ENCODE measurements around the gene MRPL11.

MRPL11 gene

DNA sequence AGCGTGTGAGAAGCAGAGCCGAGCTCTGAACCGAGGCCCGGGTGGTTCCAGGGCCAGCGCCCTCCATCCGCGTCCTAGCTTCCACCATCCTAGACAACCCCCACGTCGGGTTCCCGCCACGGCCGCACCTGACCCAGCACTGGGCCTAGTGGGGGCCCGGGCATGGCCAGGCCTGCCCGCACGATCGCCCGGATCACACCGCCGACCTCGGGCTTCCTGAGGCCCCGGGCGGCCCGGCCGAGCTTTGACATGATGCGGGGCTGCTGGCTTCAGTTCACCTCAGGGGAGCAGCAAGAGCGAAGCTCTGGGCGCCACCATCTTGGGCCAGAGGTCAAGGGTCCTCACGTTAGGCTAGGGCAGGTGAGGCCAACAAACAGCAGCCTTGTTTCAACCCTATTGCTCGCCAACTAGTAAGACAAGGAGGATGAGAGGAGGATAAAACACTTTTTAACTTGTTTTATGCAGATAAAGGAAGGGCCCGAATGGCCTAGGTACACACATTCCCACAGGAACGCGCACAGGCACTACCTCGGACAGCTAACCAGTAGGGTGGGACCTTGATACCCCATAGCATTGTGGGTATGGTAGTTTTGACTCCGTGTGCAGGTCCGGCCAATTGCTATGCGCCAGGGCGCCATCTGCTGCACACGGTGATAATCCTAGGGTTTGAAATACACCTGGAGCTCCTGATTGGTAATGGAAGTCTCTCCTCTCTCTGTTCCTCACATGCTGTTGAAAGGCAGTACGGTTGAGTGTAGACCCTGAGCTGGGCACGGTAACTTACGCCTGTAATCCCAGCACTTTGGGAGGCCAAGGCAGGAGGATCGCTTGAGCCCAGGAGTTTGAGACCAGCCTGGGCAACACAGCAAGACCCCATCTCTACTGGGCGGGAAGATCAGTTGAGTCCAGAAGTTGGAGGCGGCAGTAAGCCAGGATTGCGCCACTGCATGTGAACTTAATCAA, at the start of gene MRPL11:
Gene MRPL11, minus strand, starts transcription at position 345 of the 963 bp plus-strand sequence. Its CDS starts 94 bp downstream, at position 251.
- DNase-seq (ENCODE audit: low read depth in 3 of 3): peak; percentile 74 to 88 (median 76)

DNA sequence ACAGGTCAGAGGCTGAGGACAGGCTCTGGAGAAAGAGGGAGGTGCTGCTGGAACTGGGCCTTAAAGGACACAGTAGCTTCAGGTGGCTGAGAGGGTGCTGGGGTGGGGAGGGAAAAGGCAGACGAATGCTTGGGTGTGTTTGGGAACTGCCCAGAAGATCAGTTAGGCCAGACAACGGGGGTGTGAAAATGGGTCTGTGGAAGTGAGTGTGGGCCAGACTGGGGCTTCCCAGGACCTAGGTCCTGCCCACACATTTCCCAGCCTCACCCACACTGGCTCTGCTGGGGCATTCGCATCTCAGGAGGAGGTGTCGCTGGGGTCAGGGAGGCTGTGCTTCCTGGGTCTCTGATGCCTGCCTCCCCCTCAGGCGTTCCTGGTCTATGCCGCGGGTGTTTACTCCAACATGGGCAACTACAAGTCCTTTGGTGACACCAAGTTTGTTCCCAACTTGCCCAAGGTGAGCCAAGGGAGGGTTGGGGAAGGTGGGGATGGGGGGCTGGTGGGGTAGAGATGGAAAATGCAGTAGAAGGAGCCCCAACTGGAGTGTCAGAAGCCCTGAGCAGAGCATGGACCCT, 46.2 kb upstream of the MRPL11 start:
- no peak for DNase-seq (ENCODE audit: low read depth in 3 of 3)

DNA sequence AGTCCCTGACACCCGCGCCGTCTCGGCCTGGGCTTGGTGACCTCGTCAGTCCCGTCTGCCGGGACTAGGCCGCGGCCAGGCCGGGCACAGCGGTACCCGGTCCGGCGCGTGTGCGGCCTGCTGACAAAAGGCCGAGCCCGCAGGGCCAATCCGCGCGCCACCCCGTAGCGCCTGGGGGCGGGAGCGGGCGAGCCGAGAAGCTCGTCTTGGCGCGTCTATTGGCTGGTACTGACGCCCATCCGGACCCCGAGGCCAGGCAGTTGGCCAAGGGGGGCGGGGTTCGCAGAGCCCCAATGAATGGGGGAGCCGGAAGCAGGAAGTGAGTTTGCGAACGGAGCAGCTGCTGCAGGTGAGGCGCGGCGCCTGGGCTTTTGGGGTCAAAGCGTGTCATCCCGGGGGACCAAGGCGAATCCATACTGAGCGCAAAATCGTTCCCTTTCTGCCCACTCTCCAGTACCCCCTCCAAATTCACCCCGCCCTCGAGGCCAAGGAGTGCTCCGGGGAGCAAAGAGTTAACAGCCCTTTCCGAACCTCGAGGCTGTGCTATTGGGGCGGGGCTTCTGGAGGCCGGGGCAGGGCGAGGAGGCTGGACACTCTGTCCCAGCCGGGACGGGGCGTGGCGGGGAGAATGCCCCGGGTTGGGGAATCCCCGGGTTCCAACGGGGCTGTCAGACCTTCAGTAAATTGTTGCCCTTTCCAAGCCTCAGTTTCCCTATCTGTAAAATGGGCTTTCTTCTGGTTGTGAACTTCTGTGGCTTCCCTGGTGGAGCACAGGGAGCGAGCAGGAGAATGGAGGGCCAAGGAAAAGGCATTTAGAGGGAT, 41.7 kb upstream of the MRPL11 start, which contains the start of gene DPP3:
Gene DPP3, plus strand, starts transcription at position 318 of the 822 bp plus-strand sequence. CDS start 1,767 bp downstream, outside the sequence.
- DNase-seq (ENCODE audit: low read depth in 3 of 3): peak; percentile 86 to 90 (median 88)

DNA sequence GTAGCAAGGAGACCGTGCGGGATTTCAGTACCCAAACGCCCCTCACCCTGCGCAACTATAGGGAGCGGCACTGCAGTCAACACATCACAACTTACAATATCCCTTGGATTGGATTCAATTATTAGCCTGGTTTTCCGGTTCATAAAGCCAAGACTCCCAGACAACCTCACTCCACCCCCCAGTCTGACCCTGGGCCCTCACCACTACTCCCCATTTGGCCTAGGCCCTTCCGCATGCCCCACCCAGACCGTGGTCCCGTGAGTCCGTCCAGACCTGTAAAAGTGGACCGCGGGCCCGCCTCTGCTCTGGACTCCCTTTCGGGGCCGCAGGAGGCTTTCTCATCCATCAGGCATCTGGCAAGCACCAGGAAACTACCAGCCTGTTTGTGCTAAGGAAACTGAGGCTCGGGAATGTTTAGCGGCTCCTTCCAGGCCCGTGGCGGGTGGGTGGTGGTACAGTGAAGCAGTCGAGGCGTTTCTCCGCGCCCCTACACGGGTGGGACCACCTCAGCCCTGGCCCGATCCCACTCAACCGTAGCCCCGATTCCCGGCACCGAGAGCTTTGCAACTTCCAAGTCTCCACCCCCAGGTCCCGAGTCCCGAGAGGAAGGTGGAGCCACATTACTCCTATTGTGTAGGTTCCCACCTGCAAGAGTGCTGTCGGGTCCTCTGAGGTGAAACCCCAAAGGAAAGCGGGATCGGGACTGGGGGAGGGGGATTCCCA, 40.9 kb upstream of the MRPL11 start:
- no peak for DNase-seq (ENCODE audit: low read depth in 3 of 3)

DNA sequence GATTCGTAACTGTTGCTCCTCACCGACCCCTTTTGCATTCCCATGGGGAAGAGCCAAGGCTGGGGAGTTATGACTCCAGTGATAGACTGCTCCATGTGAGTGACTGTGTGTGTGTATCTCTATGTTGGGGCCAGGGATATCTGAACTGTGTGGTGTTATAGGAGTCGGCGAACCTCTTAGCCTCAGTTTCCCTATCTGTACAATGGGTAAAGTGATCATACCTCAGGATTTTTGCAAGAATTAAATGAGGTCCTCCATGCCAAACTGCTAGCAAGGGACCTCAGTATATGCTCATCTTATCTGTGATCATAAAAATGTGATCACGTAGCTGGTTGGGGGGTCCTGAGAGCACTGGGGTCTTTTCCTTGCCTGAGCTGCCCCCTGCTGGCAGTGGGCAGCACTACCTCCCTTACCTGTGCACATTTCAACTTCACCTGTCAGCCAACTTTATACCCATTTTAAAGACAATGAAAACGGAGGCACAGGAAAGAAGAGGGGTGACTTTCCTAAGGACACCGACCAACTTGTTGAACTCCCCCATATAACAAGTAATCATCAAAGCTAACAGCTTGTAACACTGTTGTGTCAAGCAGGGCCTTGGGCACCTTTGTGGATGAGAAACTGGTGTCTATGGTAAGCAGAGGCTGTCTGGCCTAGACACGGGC, 40.2 kb upstream of the MRPL11 start:
- DNase-seq (ENCODE audit: low read depth in 3 of 3): no peak

DNA sequence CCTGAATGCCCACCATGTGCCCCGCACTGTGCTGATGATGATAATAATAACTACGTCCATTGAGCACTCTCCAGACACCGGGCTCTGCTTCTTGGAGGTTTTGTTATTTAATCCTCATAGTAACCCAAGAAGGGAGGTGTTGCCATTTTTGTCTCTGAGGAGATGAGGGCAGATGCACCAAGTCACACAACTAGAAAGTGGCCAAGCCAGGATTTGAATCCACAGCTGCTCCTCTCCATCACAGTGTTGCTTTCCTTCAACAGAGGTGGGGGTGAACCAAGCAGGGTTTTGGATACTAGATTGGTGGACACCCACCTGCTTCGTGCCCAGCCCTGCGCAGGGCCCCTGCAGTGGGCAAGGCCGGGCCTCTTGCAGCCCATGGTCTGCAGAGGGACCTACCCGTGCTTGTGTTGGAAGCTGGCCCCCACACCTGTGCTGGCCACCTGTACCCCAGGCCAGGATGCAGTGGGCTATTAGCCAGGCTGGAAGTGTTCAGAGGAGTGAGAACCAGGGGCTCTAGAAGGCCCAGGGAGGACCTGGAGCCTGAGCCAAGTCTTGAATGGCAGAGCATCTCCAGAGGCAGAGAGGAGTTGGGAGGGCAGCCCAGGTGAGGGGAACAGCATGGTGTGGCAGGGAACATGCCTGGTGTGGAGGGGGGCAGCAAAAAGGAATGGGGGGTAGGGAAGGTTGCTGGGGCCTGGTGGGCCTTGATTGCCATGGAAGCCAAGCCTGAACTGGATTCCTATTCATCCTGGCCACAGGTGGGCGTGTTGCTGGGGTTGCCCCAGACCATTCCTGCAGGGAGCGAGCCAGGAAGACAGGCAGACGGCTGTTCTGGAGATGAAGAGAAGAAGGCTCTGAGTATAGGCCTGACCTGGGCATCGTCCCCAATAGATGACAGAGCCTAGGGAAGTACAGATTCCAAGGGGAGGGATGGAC, 38.9 kb upstream of the MRPL11 start:
- DNase-seq (ENCODE audit: low read depth in 3 of 3): no peak

DNA sequence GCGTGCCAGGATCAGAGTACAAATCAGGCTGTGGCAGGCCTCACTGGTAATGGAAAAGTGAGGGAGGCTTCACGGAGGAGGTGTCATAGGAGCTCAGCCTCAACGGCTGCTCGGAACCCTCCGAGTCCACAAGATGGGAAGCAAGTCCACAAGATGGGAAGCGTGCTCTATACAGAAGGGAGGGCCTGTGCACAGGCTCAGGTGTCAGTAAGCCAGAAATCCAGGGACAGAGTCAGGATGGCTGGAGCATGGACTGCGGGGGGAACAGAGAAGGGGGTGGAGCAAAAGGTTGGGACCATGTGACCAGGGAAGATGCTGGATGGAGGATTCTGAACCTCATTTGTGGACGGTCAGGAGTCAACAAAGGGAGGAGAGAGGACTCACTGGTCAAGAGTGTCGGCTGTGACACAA, 38.2 kb upstream of the MRPL11 start:
- no peak for DNase-seq (ENCODE audit: low read depth in 3 of 3)

DNA sequence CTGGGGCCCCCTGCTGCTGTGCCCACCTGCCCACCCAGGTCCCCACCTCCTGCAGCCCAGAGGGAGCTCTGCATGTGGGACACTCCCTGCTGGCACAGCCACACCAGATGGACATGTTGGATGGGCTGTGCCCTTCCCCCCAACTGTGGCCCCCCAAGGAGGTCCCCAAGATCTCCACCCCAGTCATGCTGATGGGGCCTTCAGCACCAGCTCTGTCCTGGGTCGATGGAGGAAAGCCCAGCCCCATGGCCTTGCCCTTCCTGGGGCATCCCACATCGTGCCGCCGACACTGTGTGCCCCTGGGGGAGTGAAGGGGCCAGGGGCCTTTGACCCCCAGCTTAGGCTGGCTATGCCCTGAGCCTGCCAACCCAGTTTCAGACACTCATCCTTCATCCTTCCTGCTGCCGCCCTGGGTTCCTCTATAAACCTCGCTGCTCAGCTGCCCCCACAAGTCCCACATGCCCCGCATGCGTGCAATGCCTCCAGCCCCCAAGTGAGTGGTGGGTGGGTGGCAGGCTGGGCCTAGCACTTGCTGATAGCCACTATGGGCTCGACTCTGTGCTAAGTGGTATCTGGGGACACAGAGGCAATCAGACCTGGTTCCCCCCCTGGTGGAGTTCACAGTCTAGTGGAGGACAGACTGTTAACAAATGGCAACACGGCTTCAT, 37.7 kb upstream of the MRPL11 start:
- DNase-seq (ENCODE audit: low read depth in 3 of 3): no peak

DNA sequence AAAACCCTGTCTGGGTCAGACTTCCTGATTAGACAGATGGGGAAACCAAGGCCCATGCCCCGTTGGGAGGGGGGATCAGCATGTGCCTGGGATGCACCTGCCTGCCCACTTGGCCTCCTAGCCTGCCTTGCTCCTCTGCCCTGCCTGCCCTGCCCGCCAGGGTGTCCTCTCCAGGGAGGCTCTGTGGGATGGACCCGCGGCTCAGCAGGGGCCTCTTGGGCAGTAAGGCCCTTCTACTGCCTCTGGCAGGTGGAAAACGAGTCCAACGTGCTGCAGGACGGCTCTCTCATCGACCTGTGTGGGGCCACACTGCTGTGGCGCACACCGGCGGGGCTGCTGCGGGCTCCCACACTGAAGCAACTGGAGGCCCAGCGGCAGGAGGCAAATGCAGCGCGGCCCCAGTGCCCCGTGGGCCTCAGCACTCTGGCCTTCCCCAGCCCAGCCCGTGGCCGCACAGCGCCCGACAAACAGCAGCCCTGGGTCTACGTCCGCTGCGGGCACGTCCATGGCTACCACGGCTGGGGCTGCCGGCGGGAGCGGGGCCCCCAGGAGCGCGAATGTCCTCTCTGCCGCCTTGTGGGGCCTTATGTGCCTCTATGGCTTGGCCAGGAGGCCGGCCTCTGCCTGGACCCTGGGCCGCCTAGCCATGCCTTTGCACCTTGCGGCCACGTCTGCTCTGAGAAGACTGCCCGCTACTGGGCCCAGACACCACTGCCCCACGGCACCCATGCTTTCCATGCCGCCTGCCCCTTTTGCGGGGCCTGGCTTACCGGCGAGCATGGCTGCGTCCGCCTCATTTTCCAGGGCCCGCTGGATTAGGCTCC, 36.9 kb upstream of the MRPL11 start:
- DNase-seq (ENCODE audit: low read depth in 3 of 3): no peak

DNA sequence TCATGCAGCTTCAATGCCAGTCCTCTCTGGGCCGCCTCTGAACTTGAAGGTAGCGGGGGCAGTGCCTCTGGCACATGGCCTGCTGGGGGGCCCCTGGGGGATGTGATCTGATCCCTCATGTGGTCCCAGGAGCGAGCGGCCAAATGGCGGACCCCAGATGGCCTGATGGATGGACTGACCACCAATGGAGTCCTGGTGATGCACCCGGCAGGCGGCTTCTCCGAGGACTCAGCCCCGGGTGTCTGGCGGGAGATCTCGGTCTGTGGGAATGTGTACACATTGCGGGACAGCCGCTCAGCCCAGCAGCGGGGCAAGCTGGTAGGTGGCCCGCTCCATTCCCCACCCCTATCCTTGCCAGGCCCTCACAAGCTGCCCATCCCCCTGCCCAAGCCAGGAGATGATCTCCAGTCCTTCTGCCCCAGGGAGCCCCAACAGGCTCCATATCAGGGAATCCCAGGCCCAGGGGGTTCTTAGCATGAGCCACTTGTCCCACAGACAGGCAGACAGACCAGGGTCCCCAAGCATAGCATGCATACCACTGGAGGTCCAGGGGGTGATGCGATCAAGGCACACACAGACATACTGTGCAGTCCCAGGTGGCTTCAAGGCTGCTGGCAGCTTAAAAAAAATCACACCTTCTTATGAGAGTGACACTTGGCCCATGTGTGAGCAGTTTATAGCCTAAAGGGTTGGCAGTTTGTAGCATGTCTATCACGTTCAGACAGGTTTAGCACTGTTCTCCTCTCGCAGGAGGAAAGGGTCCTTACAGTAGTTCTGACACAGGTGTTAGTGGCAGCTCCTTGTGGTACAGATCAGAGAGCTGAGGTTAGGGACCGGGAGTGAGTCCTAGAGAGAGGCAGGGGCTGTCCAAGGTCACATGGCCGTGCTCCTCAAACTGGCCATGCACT, 35.2 kb upstream of the MRPL11 start:
- no peak for DNase-seq (ENCODE audit: low read depth in 3 of 3)

DNA sequence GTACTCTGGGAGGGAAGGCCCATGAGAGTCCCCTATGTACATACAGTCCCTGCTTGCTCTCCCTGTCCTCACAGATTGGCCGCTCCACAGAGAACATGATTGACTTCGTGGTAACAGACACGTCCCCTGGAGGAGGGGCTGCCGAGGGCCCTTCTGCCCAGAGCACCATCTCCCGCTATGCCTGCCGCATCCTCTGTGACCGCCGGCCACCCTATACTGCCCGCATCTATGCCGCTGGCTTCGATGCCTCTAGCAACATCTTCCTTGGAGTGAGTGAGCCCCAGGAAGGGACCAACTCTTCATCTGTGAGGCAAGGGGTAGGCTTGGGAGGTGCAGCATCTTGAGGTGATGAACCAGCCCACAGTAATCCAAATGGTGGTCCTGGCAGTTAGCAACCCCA, 34.5 kb upstream of the MRPL11 start:
- no peak for DNase-seq (ENCODE audit: low read depth in 3 of 3)

DNA sequence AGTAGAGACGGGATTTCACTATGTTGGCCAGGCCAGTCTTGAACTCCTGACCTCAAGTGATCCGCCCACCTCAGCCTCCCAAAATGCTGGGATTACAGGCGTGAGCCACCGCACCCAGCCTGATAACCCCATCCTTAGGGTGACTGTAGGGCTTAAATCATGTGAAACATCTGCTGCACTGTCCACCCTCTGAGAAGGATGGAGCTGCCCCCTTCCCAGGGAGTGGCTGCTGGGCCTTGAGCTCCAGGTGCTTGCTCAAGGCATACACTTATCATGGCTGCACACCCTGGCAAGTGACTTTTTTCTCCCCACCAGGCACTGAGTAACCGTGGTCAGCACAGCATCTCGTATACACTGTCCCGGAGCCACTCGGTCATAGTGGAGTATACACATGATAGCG, 33.4 kb upstream of the MRPL11 start:
- no peak for DNase-seq (ENCODE audit: low read depth in 3 of 3)

DNA sequence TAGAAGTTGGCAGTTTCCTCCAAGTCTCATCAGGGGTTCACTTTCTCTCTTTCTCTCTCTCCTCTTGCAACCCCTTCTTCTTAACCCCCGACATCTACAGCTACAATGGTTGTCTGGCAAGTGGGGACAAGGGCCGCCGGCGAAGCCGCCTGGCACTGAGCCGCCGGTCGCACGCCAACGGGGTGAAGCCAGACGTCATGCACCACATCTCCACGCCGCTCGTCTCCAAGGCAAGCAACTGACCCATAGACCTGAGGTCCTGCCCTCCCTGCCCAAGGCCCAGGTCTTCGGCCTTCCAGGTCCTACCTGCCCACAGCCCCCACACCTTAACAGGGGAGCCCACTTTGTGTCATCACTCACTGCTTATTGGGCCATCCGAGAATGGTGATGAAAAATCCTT, 32.5 kb upstream of the MRPL11 start:
- DNase-seq (ENCODE audit: low read depth in 3 of 3): no peak

DNA sequence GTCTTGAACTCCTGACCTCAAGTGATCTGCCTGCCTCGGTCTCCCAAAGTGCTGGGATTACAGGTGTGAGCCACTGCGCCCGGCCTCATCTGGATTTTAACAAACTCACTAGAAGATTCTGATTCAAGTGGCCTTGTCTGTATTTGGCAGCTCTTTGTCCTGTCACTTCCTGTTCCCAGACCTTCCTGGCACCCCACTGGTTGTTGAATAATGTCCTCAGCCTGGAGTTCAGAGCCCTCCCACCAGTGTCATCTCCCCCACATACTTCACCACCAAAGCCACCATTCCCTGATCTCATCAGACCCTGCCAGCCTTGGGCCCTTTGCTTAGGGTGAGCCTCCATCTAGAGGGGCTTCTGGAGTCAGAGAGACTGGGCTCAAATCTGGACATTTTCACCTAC, 31.4 kb upstream of the MRPL11 start:
- no peak for DNase-seq (ENCODE audit: low read depth in 3 of 3)

DNA sequence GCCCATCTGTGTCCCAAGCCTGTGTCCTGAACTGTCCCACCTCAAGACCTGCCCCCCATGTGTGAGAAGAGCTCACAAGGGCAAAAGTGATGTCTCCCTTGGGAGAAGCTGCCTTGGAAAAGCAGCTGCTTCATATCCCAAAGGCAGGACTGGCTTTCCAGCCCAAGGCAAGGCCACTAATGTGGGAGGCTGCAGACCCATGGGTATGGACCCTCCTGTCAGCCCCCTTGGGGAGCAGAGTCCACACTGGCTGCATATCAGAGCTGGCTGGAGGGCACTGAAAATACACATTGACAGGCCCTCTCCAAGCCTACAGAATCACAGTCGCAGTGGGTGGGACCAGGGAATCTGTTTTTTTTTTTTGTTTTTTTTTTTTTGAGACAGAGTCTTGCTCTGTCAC, 30.8 kb upstream of the MRPL11 start:
- no peak for DNase-seq (ENCODE audit: low read depth in 3 of 3)

DNA sequence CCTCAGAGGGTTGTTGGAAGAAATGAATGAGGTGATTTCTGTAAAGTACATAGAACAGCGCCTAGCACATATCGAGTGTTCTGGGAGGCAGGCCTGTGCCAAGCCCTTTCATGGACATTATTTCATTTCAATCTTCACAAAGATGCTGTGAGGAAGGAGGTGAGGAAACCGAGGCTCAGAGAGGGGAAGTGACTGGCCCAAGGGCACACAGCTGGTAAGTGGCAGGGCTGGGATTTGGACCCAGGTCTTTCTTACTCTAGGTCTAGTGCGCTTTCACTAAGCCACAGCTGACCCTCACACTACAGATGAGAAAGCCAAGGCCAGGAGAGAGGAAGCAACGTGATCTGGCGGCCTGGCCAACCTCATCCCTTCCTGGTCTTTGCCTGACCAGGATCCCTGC, 30.0 kb upstream of the MRPL11 start:
- DNase-seq (ENCODE audit: low read depth in 3 of 3): no peak

DNA sequence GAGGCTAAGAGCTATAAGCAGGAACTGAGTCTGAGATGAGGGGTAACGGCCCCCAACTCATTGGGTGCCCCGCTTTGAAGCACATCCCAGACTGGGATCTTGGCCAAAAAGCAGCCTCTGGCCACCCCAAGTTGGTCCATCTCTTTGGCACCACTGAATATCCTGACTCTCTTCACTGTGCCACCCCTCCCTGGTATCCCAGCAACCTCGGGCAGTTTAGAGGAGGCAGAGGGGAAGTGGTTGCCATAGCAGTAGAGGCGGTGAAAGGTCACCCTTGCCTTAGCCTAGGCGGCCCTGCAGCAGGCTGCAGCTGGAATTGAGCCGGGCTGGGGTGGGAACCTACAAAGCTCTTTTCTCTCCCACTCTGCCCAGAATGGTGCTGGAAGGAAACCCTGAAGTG, 29.1 kb upstream of the MRPL11 start:
- no peak for DNase-seq (ENCODE audit: low read depth in 3 of 3)
